Hippocampal formation (tissue), 2 donors: ENCODE measurements around the gene PTPRG.
A peak's percentile ranks its signal among the peaks of the same experiment; 100 is the strongest.

Experiments
- DNase-seq, 2 donors: peaks; one replicate each; lab custom pipeline; 2025; lab: John Stamatoyannopoulos, UW

The PTPRG gene

DNA sequence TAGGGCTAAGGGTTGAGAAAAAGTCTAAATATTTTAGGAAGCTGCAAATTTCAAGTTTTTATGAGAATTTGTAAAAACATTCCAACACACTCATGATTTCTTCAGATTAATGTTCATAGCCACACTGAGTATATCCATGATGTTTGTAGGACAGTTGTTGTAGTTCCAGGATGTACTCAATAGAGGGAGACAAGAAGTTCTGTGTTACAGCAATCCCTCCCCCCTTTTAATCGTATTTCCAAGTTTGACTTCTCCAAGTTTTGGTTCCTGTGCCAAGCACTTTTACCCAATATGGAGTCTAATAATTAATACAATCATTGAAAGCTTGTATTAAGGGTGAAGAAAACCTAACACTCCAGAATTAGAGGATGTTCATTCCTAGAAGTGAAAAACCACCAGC lies 668.5 kb downstream of the PTPRG start:
- DNase-seq: no peak

- DNase-seq: no peak
Measured at GRCh38 chr3:62233065-62233464, 671.7 kb downstream of the PTPRG start.

- DNase-seq: no peak
Measured at GRCh38 chr3:62236016-62236415, 674.6 kb downstream of the PTPRG start.

DNA sequence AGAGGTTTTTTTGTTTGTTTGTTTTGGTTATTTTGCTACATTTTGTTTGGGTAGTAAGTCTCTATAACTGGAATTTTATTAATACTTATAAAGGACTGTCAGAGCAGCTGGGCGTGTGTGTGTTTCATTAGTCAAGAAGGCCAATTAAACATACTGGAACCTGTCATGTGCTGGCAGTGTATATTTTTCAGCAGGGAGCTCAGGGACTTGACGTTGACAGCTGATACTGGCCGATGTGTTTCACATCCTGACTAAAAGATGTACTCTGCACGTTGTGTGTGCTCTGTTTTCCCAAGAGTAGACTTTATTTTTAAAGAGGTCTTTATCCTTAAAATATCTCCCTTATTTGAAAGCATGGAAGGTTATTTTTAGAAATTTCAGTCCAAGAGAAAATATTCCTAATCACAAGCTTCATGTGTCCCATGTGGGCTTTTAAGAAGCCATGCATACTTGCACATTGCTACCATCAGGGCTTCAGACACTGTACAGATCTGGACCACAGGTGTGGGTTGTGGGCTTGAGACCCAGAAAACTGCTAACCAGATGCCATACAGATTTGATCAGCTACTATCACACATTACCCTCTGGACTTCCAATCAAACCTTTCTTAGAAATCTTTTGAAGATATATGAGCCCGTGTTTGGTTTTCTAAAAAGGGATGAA lies 676.0 kb downstream of the PTPRG start:
- no peak for DNase-seq

DNA sequence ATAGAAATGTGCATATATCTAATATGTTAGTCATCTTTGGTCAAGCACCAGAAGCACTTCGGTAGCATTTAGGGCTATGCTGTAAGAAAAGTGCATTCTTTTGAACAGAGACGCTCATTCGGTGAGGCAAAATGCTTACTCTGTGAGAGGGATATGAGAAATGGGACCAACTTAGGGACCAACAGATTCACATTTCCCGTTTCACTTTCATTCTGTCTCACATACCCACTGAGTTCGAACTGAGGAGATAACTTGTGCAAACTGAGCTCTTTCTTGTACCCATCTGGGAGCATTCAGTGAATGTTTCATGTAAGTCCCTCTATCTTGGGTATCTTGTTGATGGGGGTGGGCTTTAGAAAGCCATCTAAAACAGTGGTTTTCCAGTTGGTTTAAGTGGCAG lies 676.6 kb downstream of the PTPRG start:
- no peak for DNase-seq

DNA sequence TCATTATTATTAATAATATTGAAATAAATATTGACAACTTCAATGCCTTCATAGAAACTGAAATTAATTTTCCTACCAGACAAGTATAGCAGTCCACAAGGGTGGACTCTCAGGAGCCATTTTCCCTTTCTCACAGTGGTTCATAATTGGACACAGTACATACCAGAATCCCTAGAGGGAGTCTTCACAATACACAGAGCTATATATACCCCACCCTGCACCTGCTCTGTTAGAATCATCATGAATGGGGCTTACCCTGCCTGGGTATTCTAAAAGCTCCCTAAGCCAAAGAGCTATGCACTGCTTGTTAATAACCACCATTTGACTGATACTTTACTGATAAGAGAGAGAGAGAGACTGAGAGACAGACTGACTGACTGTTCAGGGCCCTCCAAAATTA lies 677.1 kb downstream of the PTPRG start:
- no peak for DNase-seq

DNA sequence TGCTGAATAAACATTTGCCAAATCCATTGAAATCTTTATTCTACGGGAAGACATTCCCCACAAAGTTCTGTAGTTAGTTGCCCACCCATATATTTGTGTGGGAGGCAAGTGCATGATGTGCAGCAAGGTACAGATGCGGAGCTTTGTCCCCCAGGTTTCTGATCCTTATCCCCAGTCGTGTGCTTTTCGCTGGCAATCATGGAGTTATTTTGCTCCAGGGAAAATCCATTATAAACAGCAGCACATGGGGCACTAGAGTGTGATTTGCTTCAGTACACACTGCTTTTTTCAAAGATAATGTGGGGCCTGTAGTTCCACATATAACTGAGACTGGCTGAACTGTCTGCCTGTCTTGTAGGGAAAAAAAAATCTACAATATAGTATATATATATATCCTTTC lies 679.9 kb downstream of the PTPRG start:
- DNase-seq: no peak

DNA sequence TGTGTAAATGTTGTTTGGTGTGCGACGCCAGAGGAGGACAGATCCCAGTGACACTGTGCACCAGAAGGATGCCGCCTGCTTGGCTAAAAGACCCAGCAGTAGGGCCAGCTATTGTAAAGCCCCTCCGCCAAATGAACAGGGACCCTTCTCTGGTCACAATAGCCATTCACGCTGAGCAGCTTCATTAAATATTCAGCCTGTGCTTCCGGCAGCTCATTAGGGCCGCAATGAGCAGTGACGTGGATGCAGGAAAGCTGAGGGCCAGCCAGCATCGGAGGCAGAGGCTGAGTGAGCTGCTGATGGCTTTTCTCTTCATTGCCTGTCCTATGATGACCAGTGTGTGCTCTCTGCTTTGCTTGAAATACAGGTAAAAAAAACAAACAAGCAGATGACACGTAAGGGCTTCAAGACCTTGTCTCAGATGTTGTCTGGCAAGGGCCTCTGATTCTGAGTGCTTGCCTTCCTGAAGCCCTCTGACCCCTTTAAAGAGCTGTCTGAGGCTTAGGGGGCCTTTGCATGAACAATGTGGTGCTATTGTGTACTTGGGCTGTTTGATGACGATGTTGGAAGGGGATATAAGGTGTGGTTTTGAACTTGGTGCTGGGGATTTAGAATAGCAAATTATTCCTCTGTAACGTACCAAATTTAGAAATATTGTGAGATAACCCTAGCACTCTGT lies 681.6 kb downstream of the PTPRG start:
- DNase-seq: peak; percentile 9 to 24

GRCh38 chr3:62246094-62246493 lies 684.7 kb downstream of the PTPRG start:
- no peak for DNase-seq

GRCh38 chr3:62246985-62247384 lies 685.6 kb downstream of the PTPRG start:
- DNase-seq: no peak

DNA sequence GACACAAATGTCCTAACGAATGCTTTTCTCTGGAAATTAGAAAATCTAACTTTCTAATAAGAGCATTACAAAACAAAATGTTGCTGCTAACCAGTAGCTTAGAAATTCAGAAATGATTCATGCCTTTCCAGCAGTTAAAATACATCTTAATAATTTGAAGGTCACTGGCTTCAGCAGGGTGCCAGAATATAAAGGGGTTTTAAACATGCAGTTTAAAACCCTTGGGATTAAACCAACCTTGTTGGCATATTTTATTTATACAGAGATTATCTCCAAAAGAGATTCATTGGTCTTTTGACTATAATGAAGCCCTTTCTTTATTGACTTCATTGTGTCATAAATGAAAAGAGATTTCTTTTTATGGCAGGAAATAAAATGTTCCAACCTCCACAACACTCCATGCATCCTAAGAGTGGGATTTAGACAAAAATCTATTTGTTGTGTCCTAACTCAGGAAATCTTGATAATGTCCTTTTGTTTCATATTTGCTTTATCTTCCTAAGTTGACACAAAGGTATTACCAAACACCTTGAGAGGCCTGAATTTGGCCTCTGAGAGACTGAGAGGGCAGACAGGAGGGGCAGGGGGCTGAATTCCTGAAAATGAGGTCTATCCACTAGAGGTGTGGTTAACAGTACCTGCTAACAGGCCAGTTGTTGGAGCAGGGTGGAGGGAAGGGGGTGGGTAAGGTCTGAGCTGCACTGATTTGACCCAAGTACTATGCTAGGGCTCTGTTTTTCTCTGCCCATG lies 687.5 kb downstream of the PTPRG start:
- no peak for DNase-seq

GRCh38 chr3:62249484-62249776 lies 688.1 kb downstream of the PTPRG start:
- DNase-seq: no peak

DNA sequence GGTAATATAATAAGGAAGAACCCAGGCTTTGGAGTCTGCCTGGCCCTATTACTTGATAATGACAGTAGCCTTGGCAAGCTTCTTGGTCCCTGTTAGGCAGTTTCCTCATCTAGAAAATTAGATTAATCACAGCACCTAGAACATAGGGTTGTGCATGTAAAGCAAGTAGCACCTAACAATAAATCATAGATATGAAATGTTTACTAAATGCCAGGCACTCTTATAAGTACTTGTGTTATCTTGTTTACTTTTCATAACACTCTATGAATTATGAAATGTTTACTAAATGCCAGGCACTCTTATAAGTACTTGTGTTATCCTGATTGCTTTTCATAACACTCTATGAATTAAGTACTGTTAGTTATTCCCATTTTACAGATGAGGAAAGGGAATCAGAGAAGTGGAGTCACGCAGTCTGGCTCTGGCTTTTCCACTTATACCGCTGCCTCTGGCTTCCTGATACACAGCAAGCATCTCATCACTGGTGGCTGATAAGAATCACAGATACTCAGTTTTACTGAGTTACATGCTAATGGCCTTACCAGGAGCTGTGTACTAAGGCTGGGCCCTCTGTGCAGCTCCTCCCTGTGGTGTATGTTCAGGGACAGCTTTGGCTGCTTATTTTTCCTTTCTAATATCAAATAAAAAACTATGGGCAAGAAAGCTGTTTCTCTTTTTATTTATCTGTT lies 688.6 kb downstream of the PTPRG start:
- no peak for DNase-seq

DNA sequence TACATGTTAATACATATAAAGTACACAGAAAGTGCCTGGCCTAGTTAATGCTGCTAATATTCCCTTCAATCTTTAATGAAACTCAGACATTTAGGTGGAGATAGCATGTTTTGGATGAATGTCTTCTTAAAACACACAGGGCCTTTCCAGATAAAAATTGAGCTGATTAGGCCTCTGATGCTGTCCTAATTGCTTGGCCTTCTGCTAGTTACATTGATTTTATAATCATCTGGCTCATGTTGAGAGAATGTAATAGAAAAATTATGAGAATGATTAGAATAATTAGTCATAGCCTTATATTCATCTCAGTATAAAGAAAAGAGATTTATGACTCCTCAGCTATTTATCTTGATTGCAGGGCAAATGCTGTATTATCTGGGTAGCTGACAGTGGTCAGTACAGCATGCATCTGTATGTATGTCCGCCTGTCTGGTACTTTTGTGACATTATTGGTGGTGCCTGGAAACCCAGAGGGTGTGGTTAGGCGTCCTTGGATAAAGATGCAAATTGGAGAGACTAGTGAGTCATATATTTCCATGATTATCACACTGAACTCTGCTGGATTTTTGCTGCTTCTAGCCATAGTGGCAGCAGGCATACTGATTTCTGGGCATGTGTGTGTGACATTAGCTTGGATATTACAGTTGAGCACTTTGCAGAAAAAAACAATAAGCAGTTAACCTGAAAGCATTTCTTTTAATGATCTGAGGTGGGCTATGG lies 691.2 kb downstream of the PTPRG start:
- DNase-seq: no peak

DNA sequence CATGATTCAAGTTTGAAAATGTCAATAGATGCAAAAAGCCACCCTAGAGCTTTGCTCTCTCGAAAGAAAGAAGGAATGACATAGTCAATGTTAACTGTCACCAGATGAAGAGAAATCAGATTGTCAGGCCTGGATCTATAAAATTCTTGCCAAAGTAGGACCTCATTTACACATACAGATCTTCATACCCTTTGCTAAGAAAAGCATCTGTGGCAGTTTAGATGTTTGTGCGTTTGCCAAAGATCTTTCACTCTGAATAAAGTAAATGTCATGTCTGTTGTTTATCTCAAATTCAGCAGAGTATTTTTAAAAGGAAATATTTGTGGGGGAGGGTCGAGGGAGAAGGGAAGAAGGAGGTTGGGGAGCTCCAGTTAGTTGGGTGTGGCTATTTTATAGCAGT lies 692.6 kb downstream of the PTPRG start:
- DNase-seq: no peak

GRCh38 chr3:62255758-62256157 lies 694.4 kb downstream of the PTPRG start:
- DNase-seq: no peak

- DNase-seq: no peak
Measured at GRCh38 chr3:62259924-62260323, 698.6 kb downstream of the PTPRG start.

DNA sequence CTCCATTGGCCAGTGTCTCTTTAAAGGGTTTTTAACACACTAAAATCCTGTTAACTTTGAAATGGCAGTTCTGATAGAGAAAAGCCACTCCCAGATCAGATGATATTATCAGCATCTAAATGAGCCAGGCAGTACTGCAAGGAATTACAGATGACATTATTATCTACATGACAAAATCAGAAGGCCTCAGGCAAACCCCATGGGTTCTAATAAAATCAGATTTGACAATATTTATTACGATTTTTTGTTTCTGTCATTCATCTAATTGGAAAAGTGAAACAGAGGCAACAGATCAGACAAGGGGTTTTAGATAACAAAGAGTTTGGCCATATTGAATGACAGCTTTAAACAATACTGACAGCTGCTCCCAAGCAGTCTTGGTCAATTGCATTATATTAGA lies 699.3 kb downstream of the PTPRG start:
- DNase-seq: no peak

DNA sequence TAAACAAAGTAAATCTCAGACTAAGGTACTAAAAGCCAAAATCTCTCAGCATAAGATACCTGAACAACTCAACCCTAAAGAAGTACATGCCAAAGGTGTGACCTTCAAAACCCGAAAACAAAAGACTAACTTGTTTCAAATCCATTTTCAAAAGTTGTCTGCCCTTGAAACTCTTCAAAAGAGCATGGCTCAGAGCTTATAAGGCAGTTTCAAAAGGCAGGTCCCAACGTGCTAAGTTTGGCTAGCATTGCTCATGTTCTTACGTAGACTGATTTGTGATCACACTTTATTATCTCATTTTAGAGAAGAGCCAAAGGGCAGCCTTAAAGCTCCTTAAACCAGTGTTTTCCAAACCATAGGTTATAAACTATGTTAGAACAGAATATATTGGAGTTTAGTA lies 699.8 kb downstream of the PTPRG start:
- DNase-seq: no peak

DNA sequence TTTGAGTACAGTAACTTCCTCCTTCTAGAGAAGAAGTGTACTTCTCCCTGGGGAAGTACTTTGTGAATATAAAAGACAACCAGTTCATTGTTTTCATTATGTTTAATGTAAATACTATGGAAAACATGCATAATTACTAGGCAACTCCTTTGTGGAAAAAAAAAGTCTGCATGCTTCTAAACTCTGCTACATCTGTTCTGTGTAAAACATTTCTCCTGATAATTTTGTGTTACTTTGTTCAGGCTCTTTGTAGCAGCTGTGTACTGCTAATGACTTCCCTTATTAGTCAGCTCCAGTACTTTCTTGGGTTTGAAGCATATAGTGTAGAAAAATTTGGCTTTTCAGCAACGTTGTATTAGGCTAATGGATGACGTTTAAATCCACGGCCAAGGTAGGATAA lies 700.4 kb downstream of the PTPRG start:
- no peak for DNase-seq

DNA sequence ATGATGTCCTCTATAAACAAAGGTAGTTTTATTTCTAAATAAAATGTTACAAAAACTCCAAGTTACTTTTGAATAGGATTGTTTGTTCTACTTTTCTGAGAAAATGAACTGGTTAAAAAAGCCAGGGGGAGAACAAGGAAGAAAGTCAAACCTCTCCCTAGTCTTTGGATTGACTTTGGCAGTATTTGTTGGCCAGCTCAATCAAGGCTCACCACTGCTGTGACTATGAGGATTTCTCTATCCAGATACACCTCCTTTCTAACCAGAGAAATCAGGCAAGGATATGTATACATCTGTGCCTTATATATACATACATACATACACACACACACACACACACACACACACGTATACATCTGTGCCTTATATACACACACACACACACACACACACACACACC lies 704.2 kb downstream of the PTPRG start:
- DNase-seq: no peak

DNA sequence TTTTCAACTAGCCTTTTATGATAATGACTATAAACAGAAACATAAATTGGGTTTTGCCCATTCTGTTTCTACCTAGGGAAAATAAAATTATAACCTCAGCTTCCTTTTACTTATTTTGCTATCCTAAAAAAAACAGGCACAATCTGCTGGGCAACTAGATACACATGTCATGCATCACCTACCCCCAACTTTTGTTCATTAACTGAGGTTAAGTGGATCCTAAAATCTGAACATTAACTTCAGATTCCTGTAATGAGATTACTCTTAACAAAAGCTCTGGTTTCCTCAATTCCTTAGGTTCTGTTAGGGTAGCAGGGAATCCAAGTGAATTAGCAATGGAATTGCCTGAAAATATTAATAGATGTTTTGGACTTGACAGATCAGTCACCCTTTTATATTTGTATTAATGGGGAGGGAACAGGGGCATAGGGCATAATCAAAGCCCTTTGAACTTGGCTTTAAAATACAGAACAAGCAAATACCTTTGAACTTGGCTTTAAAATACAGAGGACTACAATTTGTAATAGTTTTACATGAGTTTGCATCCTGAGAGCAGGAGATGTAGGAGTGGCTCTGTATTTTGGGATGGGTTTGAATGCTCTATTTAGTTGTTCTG lies 705.4 kb downstream of the PTPRG start:
- DNase-seq: no peak
